ENCODE data around the gene ISL1.

DNA sequence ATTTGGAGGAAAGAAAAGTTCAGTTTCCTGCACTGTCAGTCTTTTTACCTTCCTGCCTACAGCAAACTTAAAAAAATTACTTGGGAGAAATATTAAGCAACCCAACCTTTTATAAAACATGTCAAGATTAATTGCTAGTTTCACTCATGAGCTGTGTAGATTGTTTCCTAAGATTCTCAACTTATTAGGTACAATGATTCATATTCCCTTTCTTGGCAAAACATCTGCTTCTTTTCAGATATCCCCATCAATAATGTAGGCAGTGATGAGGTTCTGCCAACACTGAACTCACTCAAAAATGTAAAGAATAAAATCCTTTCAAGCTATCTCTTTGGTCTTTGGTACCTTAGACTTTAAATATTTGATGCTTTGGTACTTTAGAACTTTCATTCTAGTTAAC, 56.0 kb downstream of the ISL1 start:
- TF ChIP-seq CEBPB (IDR thresholded peaks at IDR 0.05): no peak
- no peak for TF ChIP-seq TAF1 (IDR thresholded peaks at IDR 0.05; ENCODE audit: low read depth)
- TF ChIP-seq FOXM1 (IDR thresholded peaks at IDR 0.05; ENCODE audit: borderline replicate concordance, low read depth): no peak
- TF ChIP-seq TCF12 (IDR thresholded peaks at IDR 0.05; ENCODE audit: low read depth): no peak
- TF ChIP-seq, protein P1, sequence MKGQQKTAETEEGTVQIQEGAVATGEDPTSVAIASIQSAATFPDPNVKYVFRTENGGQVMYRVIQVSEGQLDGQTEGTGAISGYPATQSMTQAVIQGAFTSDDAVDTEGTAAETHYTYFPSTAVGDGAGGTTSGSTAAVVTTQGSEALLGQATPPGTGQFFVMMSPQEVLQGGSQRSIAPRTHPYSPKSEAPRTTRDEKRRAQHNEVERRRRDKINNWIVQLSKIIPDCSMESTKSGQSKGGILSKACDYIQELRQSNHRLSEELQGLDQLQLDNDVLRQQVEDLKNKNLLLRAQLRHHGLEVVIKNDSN (IDR thresholded peaks at IDR 0.05): no peak
- TF ChIP-seq, protein P2, sequence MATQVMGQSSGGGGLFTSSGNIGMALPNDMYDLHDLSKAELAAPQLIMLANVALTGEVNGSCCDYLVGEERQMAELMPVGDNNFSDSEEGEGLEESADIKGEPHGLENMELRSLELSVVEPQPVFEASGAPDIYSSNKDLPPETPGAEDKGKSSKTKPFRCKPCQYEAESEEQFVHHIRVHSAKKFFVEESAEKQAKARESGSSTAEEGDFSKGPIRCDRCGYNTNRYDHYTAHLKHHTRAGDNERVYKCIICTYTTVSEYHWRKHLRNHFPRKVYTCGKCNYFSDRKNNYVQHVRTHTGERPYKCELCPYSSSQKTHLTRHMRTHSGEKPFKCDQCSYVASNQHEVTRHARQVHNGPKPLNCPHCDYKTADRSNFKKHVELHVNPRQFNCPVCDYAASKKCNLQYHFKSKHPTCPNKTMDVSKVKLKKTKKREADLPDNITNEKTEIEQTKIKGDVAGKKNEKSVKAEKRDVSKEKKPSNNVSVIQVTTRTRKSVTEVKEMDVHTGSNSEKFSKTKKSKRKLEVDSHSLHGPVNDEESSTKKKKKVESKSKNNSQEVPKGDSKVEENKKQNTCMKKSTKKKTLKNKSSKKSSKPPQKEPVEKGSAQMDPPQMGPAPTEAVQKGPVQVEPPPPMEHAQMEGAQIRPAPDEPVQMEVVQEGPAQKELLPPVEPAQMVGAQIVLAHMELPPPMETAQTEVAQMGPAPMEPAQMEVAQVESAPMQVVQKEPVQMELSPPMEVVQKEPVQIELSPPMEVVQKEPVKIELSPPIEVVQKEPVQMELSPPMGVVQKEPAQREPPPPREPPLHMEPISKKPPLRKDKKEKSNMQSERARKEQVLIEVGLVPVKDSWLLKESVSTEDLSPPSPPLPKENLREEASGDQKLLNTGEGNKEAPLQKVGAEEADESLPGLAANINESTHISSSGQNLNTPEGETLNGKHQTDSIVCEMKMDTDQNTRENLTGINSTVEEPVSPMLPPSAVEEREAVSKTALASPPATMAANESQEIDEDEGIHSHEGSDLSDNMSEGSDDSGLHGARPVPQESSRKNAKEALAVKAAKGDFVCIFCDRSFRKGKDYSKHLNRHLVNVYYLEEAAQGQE (IDR thresholded peaks at IDR 0.05; ENCODE audit: low read depth): no peak
- no peak for TF ChIP-seq EP300 (IDR thresholded peaks at IDR 0.05; ENCODE audit: borderline replicate concordance)
- no peak for TF ChIP-seq EGR1 (IDR thresholded peaks at IDR 0.05)
- no peak for TF ChIP-seq TEAD4 (IDR thresholded peaks at IDR 0.05)
- TF ChIP-seq, protein P3, sequence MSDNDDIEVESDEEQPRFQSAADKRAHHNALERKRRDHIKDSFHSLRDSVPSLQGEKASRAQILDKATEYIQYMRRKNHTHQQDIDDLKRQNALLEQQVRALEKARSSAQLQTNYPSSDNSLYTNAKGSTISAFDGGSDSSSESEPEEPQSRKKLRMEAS (IDR thresholded peaks at IDR 0.05): no peak
- no peak for TF ChIP-seq YY1 (IDR thresholded peaks at IDR 0.05; ENCODE audit: low read depth)
